ENCODE data around the gene MPL.
"Not testable (repeated sequence)": the region's sequence is repeated elsewhere in the genome, so short reads cannot be mapped to it uniquely, and the experiment has no call there.

The MPL gene

GRCh38 chr1:43382027-43382779 is 44.6 kb downstream of the MPL start:
- no peak for DNase-seq

GRCh38 chr1:43383449-43383848 is 45.8 kb downstream of the MPL start:
- no peak for DNase-seq

- no peak for DNase-seq
Measured at GRCh38 chr1:43386676-43387075, 49.1 kb downstream of the MPL start.

- no peak for DNase-seq
Measured at GRCh38 chr1:43387976-43388599, 50.5 kb downstream of the MPL start.

GRCh38 chr1:43388613-43389012 is 51.0 kb downstream of the MPL start:
- no peak for DNase-seq

- peak; percentile 87 for DNase-seq
Measured at GRCh38 chr1:43389326-43390313, 52.0 kb downstream of the MPL start, which contains the start of the genes MED8 and SZT2. TSS of gene MED8 (minus strand) at chr1:43389800. CDS start at chr1:43389764, 36 bp downstream. TSS of gene SZT2 (plus strand) at chr1:43389899. CDS start at chr1:43389969, 70 bp downstream.

- no peak for DNase-seq
Measured at GRCh38 chr1:43392702-43393101, 55.1 kb downstream of the MPL start.

- no peak for DNase-seq
Measured at GRCh38 chr1:43395523-43395922, 57.9 kb downstream of the MPL start.

GRCh38 chr1:43396059-43396458 is 58.4 kb downstream of the MPL start:
- no peak for DNase-seq

- DNase-seq = no peak
Measured at GRCh38 chr1:43398227-43398626, 60.6 kb downstream of the MPL start.

GRCh38 chr1:43400441-43400840 is 62.8 kb downstream of the MPL start:
- not testable (repeated sequence) for DNase-seq

- DNase-seq = no peak
Measured at GRCh38 chr1:43402089-43402865, 64.7 kb downstream of the MPL start.
